Gastroesophageal sphincter (tissue), 3 donors: ENCODE results near the gene HOXB7.

Experiments
- CTCF ChIP-seq, 4 experiments: fragments of 200-600 bp in 2 of 4; fragments of 450-650 bp in 2 of 4; sonication (generic) in 1 of 4; IDR thresholded peaks; one replicate each; pipeline ENCODE4 v1.5.1; 2017 to 2019; ENCODE audit warnings: antibody characterized with exemption in 4 of 4, mild to moderate bottlenecking in 2 of 4, moderate library complexity in 2 of 4
- POLR2A ChIP-seq, 2 donors: fragments of 450-650 bp; IDR thresholded peaks; one replicate each; pipeline ENCODE4 v1.6.1; 2017; ENCODE audit warnings: antibody characterized with exemption in 2 of 2, mild to moderate bottlenecking in 2 of 2, moderate library complexity in 1 of 2
- POLR2AphosphoS5 ChIP-seq: sonication (generic); formaldehyde crosslinking; IDR thresholded peaks from one replicate; pipeline ENCODE4 v1.6.1; 2017; ENCODE audit warnings: antibody characterized with exemption

GRCh38 chr17:48641541-48642058, 30.8 kb upstream of the HOXB7 start:
- no peak for TF ChIP-seq CTCF (IDR thresholded peaks at IDR 0.05)
- no peak for TF ChIP-seq POLR2A (IDR thresholded peaks at IDR 0.05)
- TF ChIP-seq POLR2AphosphoS5: no peak
